Osteoblast (primary cell): ENCODE data around the gene C1S. TPM values are rescaled to one million over a fixed set of nuclear protein-coding genes. Genes with fewer than 3 reads are reported as not detected.

ENCODE experiments used
- DNase-seq: peaks from one replicate; pipeline ENCODE4 v3.0.0; 2011; ENCODE audit warnings: low spot score, mixed read lengths; ENCODE audit not compliant: insufficient read length; ENCODE audit errors: missing footprints
- H2AFZ ChIP-seq: 2 replicates; pipeline ENCODE4 v1.6.0; 2011; ENCODE audit warnings: mild to moderate bottlenecking, low read length
- H3K27ac ChIP-seq: 2 replicates; pipeline ENCODE4 v1.5.1; 2011; ENCODE audit warnings: mild to moderate bottlenecking, low read depth, low read length, moderate library complexity
- H3K27me3 ChIP-seq: 2 replicates; pipeline ENCODE4 v1.6.0; 2012; ENCODE audit warnings: mild to moderate bottlenecking, control low read depth, inconsistent platforms, low read length, moderate library complexity; ENCODE audit not compliant: insufficient read depth
- H3K36me3 ChIP-seq: 2 replicates; pipeline ENCODE4 v1.5.1; 2011; ENCODE audit warnings: mild to moderate bottlenecking, low read length, control low read depth, moderate library complexity; ENCODE audit not compliant: insufficient read depth
- H3K4me1 ChIP-seq: 2 replicates; pipeline ENCODE4 v1.5.1; 2011; ENCODE audit warnings: mild to moderate bottlenecking, low read length, control low read depth, moderate library complexity; ENCODE audit not compliant: insufficient read depth
- H3K4me2 ChIP-seq: 2 replicates; pipeline ENCODE4 v1.6.0; 2011; ENCODE audit warnings: mild to moderate bottlenecking, low read length; ENCODE audit not compliant: insufficient read depth
- H3K4me3 ChIP-seq: fragments of 200-600 bp; sonication (generic); 3 replicates; pipeline ENCODE4 v1.5.1; 2012; ENCODE audit warnings: mild to moderate bottlenecking, low read length, inconsistent platforms; ENCODE audit not compliant: insufficient read depth
- H3K79me2 ChIP-seq: 2 replicates; pipeline ENCODE4 v1.6.0; 2012; ENCODE audit warnings: mild to moderate bottlenecking, low read length, control low read depth, inconsistent platforms; ENCODE audit not compliant: insufficient read depth
- H3K9me3 ChIP-seq: 2 replicates; pipeline ENCODE4 v1.5.1; 2011; ENCODE audit warnings: low read depth, low read length, control low read depth
- H4K20me1 ChIP-seq: 2 replicates; pipeline ENCODE4 v1.6.0; 2012; ENCODE audit warnings: mild to moderate bottlenecking, low read length, control low read depth; ENCODE audit not compliant: insufficient read depth
- total RNA-seq: library from RNA; depleted of rRNA; stranded (reverse); fragments of >200 nt; gene quantifications from 2 replicates; pipeline ENCODE4 v1.2.3, GENCODE V29; 2012
- TF ChIP-seq, protein P1 (sequence below): IDR thresholded peaks from 2 replicates; pipeline ENCODE4 v1.5.1; 2011; ENCODE audit warnings: mild to moderate bottlenecking, low read depth, low read length, moderate library complexity; ENCODE audit errors: extremely low read depth

The C1S gene
- total RNA-seq, 1 donor = 443 TPM

DNA sequence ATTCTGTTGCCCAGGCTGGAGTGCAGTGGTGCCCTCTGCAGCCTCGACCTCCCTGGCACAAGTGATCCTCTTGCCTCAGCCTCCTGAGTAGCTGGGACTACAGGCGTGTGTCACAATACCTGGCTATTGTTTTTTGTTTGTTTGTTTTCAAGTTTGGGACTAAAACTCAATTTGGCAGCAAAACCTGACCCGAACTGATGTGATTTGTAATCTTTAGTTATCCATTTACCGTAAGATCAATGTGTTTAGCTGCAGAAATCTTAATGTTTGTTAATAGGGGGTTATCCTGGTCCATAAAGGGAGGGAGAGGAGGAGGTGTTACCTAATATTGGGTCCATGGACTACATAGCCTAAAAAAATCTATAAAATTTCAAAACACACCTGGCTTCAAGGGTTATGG is 738 bp upstream of the C1S start:
- Histone ChIP-seq H3K4me3 (no peak overlapping the region), H2AFZ (peak overlapping the region; percentile 12), H3K27ac (peak overlapping the region; percentile 35)

DNA sequence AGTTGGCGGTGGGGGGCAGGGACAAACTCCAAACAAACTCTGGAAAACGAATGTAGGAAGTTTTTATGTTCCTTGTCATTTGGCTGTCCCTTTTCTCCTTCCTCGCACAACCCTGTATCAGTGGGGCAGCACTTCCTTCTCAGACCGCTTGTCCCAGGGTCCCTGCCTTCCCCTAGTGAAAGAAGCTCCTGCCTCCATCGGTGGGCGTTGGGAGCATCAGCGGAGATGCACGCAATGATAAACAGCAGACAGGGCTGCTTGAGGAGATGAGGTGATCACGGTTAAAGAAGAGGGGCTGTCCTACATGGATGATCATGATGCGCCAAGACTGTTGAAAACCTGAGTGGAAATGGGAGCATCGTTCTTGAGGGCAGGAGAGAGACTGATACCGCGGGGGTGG is 620 bp downstream of the C1S start:
- H3K79me2 ChIP-seq = no peaks in the 10 kb centered on the region
- H3K4me3 ChIP-seq = peak overlapping the region; percentile 69
- H4K20me1 ChIP-seq = no peaks in the 10 kb centered on the region
- no peaks in the 10 kb centered on the region for H3K9me3 ChIP-seq
- TF ChIP-seq, protein P1, sequence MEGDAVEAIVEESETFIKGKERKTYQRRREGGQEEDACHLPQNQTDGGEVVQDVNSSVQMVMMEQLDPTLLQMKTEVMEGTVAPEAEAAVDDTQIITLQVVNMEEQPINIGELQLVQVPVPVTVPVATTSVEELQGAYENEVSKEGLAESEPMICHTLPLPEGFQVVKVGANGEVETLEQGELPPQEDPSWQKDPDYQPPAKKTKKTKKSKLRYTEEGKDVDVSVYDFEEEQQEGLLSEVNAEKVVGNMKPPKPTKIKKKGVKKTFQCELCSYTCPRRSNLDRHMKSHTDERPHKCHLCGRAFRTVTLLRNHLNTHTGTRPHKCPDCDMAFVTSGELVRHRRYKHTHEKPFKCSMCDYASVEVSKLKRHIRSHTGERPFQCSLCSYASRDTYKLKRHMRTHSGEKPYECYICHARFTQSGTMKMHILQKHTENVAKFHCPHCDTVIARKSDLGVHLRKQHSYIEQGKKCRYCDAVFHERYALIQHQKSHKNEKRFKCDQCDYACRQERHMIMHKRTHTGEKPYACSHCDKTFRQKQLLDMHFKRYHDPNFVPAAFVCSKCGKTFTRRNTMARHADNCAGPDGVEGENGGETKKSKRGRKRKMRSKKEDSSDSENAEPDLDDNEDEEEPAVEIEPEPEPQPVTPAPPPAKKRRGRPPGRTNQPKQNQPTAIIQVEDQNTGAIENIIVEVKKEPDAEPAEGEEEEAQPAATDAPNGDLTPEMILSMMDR = no peak
- peak overlapping the region; percentile 83 for H3K27ac ChIP-seq
- DNase-seq = no peak
- peak overlapping the region; percentile 89 for H2AFZ ChIP-seq
- peaks cover 4% of the 10 kb centered on the region for H3K36me3 ChIP-seq
- H3K27me3 ChIP-seq = no peaks in the 10 kb centered on the region
- peaks cover 31% of the 10 kb centered on the region for H3K4me1 ChIP-seq
- H3K4me2 ChIP-seq = peak overlapping the region; percentile 89

More for the DNA sequence above, 738 bp upstream of the C1S start:
- H3K4me2 ChIP-seq = peak overlapping the region; percentile 89
- DNase-seq = no peak
- no peaks in the 10 kb centered on the region for H3K79me2 ChIP-seq
- H3K27me3 ChIP-seq = peaks cover 6% of the 10 kb centered on the region
- no peaks in the 10 kb centered on the region for H3K9me3 ChIP-seq
- no peaks in the 10 kb centered on the region for H3K36me3 ChIP-seq
- TF ChIP-seq, protein P1 = no peak
- peaks cover 26% of the 10 kb centered on the region for H3K4me1 ChIP-seq
- H4K20me1 ChIP-seq = no peaks in the 10 kb centered on the region

DNA sequence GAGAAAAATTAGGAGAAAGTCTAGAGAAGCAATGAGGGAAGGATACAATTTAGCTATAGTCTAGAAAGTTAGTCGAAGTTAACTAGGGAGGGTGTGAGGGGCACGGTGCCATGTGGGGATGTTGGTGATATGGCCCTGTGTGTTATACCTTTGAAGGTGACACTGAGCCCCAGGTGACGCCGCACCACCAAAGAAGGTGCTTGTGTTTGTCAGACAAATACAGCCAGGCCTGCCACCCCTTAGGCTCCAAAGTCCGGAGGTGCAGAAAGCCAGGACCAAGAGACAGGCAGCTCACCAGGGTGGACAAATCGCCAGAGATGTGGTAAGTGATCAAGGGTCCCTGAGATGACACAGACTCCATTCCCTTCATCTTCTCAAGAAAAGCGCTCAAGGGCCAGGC is 1.1 kb downstream of the C1S start:
- Histone ChIP-seq H4K20me1 (no peaks in the 10 kb centered on the region), H3K4me2 (peak overlapping the region; percentile 89), H3K27ac (no peak overlapping the region), H3K79me2 (no peaks in the 10 kb centered on the region), H3K27me3 (no peaks in the 10 kb centered on the region), H2AFZ (no peak overlapping the region), H3K4me3 (peak overlapping the region; percentile 69), H3K9me3 (no peaks in the 10 kb centered on the region), H3K4me1 (peaks cover 31% of the 10 kb centered on the region), H3K36me3 (peaks cover 9% of the 10 kb centered on the region)
- DNase-seq = no peak
- TF ChIP-seq, protein P1 = no peak

DNA sequence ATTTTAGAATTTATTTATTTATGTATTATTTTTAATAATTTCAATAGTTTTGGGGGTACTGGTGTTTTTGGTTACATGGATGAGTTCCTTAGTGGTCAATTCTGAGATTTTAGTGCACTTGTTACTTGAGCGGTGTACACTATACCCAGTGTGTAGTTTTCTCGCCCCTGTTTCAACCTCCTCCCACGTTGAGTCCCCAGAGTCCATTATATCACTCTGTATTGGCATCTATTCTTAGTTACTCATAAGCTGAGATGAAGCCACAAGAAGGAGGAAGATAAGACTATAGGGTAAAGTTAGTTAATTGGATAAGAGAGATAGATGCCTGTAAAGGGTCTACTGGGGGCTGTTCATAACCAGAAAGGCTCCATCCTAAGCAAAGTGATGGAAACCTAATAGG is 4.0 kb downstream of the C1S start:
- Histone ChIP-seq H3K27ac (no peak overlapping the region), H3K4me3 (no peak overlapping the region), H4K20me1 (no peaks in the 10 kb centered on the region), H3K27me3 (no peaks in the 10 kb centered on the region), H3K36me3 (peaks cover 15% of the 10 kb centered on the region), H3K79me2 (no peaks in the 10 kb centered on the region), H3K9me3 (no peaks in the 10 kb centered on the region), H3K4me1 (peaks cover 40% of the 10 kb centered on the region), H2AFZ (no peak overlapping the region), H3K4me2 (no peak overlapping the region)
- DNase-seq = no peak
- TF ChIP-seq, protein P1 = no peak
